H9 (cell line): ENCODE data around the gene NEGR1. TPM values are rescaled to one million over a fixed set of nuclear protein-coding genes. Genes with fewer than 3 reads are reported as not detected.

Source experiments
- DNase-seq: peaks from one replicate; pipeline ENCODE4 v3.0.0-alpha.2; 2017
- H2AFZ ChIP-seq: one replicate; pipeline ENCODE4 v1.6.1; 2013; ENCODE audit warnings: mild to moderate bottlenecking, low read length, control low read depth, moderate library complexity
- H2AK5ac ChIP-seq: 2 replicates; pipeline ENCODE4 v1.6.1; 2013; ENCODE audit warnings: low read length, control low read depth, mixed read lengths; ENCODE audit not compliant: insufficient read length
- H2BK120ac ChIP-seq: one replicate; pipeline ENCODE4 v1.6.1; 2013; ENCODE audit warnings: low read depth, mild to moderate bottlenecking, low read length, control low read depth, inconsistent platforms; ENCODE audit not compliant: poor library complexity, severe bottlenecking
- H2BK12ac ChIP-seq: 2 replicates; pipeline ENCODE4 v1.6.1; 2013; ENCODE audit warnings: low read length, control low read depth, mixed read lengths, low read depth; ENCODE audit not compliant: insufficient read length
- H2BK15ac ChIP-seq: 2 replicates; pipeline ENCODE4 v1.6.1; 2013; ENCODE audit warnings: low read depth, low read length, control low read depth
- H2BK20ac ChIP-seq: one replicate; pipeline ENCODE4 v1.6.1; 2013; ENCODE audit warnings: low read depth, mild to moderate bottlenecking, low read length, control low read depth, inconsistent platforms; ENCODE audit not compliant: poor library complexity, severe bottlenecking
- H2BK5ac ChIP-seq: 2 replicates; pipeline ENCODE4 v1.6.1; 2013; ENCODE audit warnings: low read length, control low read depth, mixed read lengths; ENCODE audit not compliant: insufficient read length
- H3K14ac ChIP-seq: 2 replicates; pipeline ENCODE4 v1.6.1; 2013; ENCODE audit warnings: low read length, control low read depth; ENCODE audit not compliant: insufficient read depth
- H3K18ac ChIP-seq: 2 replicates; pipeline ENCODE4 v1.6.1; 2013; ENCODE audit warnings: low read depth, mild to moderate bottlenecking, mixed read lengths, low read length, control low read depth; ENCODE audit not compliant: insufficient read length
- H3K23ac ChIP-seq: 2 replicates; pipeline ENCODE4 v1.6.1; 2013; ENCODE audit warnings: low read length, control low read depth, mixed read lengths, low read depth; ENCODE audit not compliant: insufficient read length
- H3K23me2 ChIP-seq: 2 replicates; pipeline ENCODE4 v1.6.1; 2013; ENCODE audit warnings: low read depth, mild to moderate bottlenecking, mixed read lengths, low read length, control low read depth; ENCODE audit not compliant: insufficient read length, poor library complexity, severe bottlenecking
- H3K27ac ChIP-seq: 2 replicates; pipeline ENCODE4 v1.5.1; 2013; ENCODE audit warnings: low read length, control low read depth, mixed read lengths, low read depth; ENCODE audit not compliant: insufficient read length
- H3K27me3 ChIP-seq: 2 replicates; pipeline ENCODE4 v1.6.1; 2013; ENCODE audit warnings: low read length, control low read depth, inconsistent platforms; ENCODE audit not compliant: insufficient read depth
- H3K4ac ChIP-seq: 2 replicates; pipeline ENCODE4 v1.6.1; 2013; ENCODE audit warnings: low read depth, mild to moderate bottlenecking, control low read depth, inconsistent platforms, low read length, moderate library complexity
- H3K4me1 ChIP-seq: 2 replicates; pipeline ENCODE4 v1.6.1; 2013; ENCODE audit warnings: low read length, control low read depth, inconsistent platforms; ENCODE audit not compliant: insufficient read depth
- H3K4me2 ChIP-seq: 2 replicates; pipeline ENCODE4 v1.6.1; 2013; ENCODE audit warnings: low read length, control low read depth, mixed read lengths; ENCODE audit not compliant: insufficient read length, insufficient read depth
- H3K56ac ChIP-seq: 2 replicates; pipeline ENCODE4 v1.6.1; 2013; ENCODE audit warnings: low read depth, mild to moderate bottlenecking, mixed read lengths, low read length, control low read depth; ENCODE audit not compliant: insufficient read length
- H3K79me1 ChIP-seq: 2 replicates; pipeline ENCODE4 v1.6.1; 2013; ENCODE audit warnings: low read depth, mild to moderate bottlenecking, moderate library complexity, low read length, control low read depth, inconsistent platforms; ENCODE audit not compliant: insufficient read depth, poor library complexity, severe bottlenecking
- H3K79me2 ChIP-seq: 2 replicates; pipeline ENCODE4 v1.6.1; 2013; ENCODE audit warnings: low read length, control low read depth, inconsistent platforms; ENCODE audit not compliant: insufficient read depth
- H3K9ac ChIP-seq: 2 replicates; pipeline ENCODE4 v1.6.1; 2013; ENCODE audit warnings: low read length, control low read depth, mixed read lengths; ENCODE audit not compliant: insufficient read length; ENCODE audit errors: extremely low read depth
- H3K9me3 ChIP-seq: one replicate; pipeline ENCODE4 v1.6.1; 2013; ENCODE audit warnings: low read depth, low read length, inconsistent platforms; ENCODE audit not compliant: control insufficient read depth
- H3T11ph ChIP-seq: one replicate; pipeline ENCODE4 v1.6.1; 2013; ENCODE audit warnings: mild to moderate bottlenecking, low read length, control low read depth, inconsistent platforms
- H4K20me1 ChIP-seq: one replicate; pipeline ENCODE4 v1.6.1; 2013; ENCODE audit not compliant: control insufficient read depth, insufficient read length, insufficient read depth
- H4K5ac ChIP-seq: 2 replicates; pipeline ENCODE4 v1.6.1; 2013; ENCODE audit warnings: low read depth, mild to moderate bottlenecking, mixed read lengths, low read length, control low read depth; ENCODE audit not compliant: insufficient read length
- H4K8ac ChIP-seq: replicated peaks from 2 replicates; pipeline ENCODE4 v1.6.1; 2013; ENCODE audit warnings: low read length, control low read depth, mixed read lengths, low read depth; ENCODE audit not compliant: insufficient read length
- H4K91ac ChIP-seq: 2 replicates; pipeline ENCODE4 v1.6.1; 2013; ENCODE audit warnings: low read depth, mild to moderate bottlenecking, moderate library complexity, mixed read lengths, low read length, control low read depth; ENCODE audit not compliant: insufficient read length
- H3K27ac Mint-ChIP-seq, 3 experiments: 2 replicates in 2 of 3; 3 replicates in 1 of 3; pipeline ENCODE4 v1.8.0; 2020 to 2021; ENCODE audit warnings: mixed read lengths in 3 of 3, mild to moderate bottlenecking in 1 of 3, moderate library complexity in 1 of 3
- H3K27me3 Mint-ChIP-seq: 2 replicates; pipeline ENCODE4 v1.8.0; 2021; ENCODE audit warnings: low read depth, mild to moderate bottlenecking, moderate library complexity, mixed read lengths
- H3K36me3 Mint-ChIP-seq, 3 experiments: 2 replicates in 2 of 3; 3 replicates in 1 of 3; pipeline ENCODE4 v1.8.0; 2020 to 2021; ENCODE audit warnings: low read depth in 3 of 3, mixed read lengths in 3 of 3; ENCODE audit not compliant: insufficient read depth in 1 of 3
- H3K4me1 Mint-ChIP-seq, 2 experiments: 2 replicates each; pipeline ENCODE4 v1.8.0; 2020; ENCODE audit warnings: mixed read lengths in 2 of 2
- H3K4me3 Mint-ChIP-seq, 2 experiments: 2 replicates in 1 of 2; 3 replicates in 1 of 2; pipeline ENCODE4 v1.8.0; 2020 to 2021; ENCODE audit warnings: mild to moderate bottlenecking in 2 of 2, mixed read lengths in 2 of 2, moderate library complexity in 1 of 2
- H3K9me3 Mint-ChIP-seq, 2 experiments: 2 replicates in 1 of 2; 3 replicates in 1 of 2; pipeline ENCODE4 v1.8.0; 2020; ENCODE audit warnings: mild to moderate bottlenecking in 2 of 2, mixed read lengths in 2 of 2, moderate library complexity in 1 of 2
- WGBS: extraction: QIAGEN DNeasy Blood & Tissue Kit; methylation state at CpG from one replicate; pipeline ENCODE4 v1.1.7; 2013; ENCODE audit warnings: missing lambda C conversion rate, low lambda C conversion rate, mixed read lengths; ENCODE audit not compliant: insufficient read length; ENCODE audit errors: extremely low coverage; 5-methylcytosine and 5-hydroxymethylcytosine counted together
- total RNA-seq: library from RNA; stranded (reverse); gene quantifications from 2 replicates; pipeline ENCODE4 v1.2.1, GENCODE V29; 2021
- TF ChIP-seq, protein P1 (sequence below): fragments of 200-600 bp; sonication (generic); conservative IDR thresholded peaks from 3 replicates; pipeline ENCODE4 v1.8.0; 2021; ENCODE audit warnings: antibody characterized with exemption, mild to moderate bottlenecking

The NEGR1 gene
- total RNA-seq, 1 experiment from 2014 or later, result 0.13 TPM

DNA sequence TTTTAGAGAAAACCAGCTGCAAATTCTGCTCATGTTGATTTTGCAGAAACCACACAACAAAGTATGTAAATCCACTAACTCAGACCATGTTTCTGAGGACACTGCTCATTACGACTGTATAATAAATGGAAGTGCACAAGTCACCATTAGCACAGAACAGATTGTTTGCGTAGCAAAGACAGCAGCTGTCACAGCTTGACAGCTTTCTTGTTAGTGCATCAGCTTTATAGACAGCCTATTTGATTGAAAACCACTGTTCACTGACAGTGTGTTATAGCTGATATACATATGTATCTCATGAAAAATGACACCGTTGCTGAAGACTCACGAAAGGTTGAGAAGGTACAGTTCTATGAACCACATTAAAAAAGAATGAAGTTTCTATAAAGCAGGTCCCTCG lies 641.3 kb downstream of the NEGR1 start:
- Histone ChIP-seq H3K79me2 (no peaks in the 10 kb centered on the region), H2AFZ (no peak overlapping the region), H3T11ph (no peak overlapping the region), H4K8ac (no peak overlapping the region), H2BK5ac (no peak overlapping the region), H3K27ac (no peak overlapping the region), H4K91ac (no peak overlapping the region), H3K23me2 (no peaks in the 10 kb centered on the region), H4K20me1 (no peaks in the 10 kb centered on the region), H3K4me1 (no peaks in the 10 kb centered on the region), H3K27me3 (no peaks in the 10 kb centered on the region), H3K9me3 (no peaks in the 10 kb centered on the region), H2BK12ac (no peak overlapping the region), H3K79me1 (no peaks in the 10 kb centered on the region), H2BK20ac (no peak overlapping the region), H3K4me2 (no peak overlapping the region), H3K56ac (no peak overlapping the region), H3K18ac (no peak overlapping the region), H2BK15ac (no peak overlapping the region), H3K14ac (no peak overlapping the region), H3K9ac (no peak overlapping the region), H2AK5ac (no peak overlapping the region), H4K5ac (no peak overlapping the region), H2BK120ac (no peak overlapping the region), H3K4ac (no peak overlapping the region), H3K23ac (peak overlapping the region; percentile 95)
- no peak for DNase-seq
- TF ChIP-seq, protein P1, sequence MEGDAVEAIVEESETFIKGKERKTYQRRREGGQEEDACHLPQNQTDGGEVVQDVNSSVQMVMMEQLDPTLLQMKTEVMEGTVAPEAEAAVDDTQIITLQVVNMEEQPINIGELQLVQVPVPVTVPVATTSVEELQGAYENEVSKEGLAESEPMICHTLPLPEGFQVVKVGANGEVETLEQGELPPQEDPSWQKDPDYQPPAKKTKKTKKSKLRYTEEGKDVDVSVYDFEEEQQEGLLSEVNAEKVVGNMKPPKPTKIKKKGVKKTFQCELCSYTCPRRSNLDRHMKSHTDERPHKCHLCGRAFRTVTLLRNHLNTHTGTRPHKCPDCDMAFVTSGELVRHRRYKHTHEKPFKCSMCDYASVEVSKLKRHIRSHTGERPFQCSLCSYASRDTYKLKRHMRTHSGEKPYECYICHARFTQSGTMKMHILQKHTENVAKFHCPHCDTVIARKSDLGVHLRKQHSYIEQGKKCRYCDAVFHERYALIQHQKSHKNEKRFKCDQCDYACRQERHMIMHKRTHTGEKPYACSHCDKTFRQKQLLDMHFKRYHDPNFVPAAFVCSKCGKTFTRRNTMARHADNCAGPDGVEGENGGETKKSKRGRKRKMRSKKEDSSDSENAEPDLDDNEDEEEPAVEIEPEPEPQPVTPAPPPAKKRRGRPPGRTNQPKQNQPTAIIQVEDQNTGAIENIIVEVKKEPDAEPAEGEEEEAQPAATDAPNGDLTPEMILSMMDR, result no peak
- Mint-ChIP-seq H3K4me3 (no peak overlapping the region), H3K36me3 (no peaks in the 10 kb centered on the region), H3K9me3 (no peaks in the 10 kb centered on the region), H3K4me1 (no peaks in the 10 kb centered on the region), H3K27ac (no peak overlapping the region), H3K27me3 (no peaks in the 10 kb centered on the region)
- WGBS, result no CpG with 5 or more reads among the region's 5 CpGs
